HG03159 (cell line): ENCODE results near the gene PBX2.
"Not testable (repeated sequence)": the region's sequence is repeated elsewhere in the genome, so short reads cannot be mapped to it uniquely, and the experiment has no call there.

Source experiments
- ATAC-seq: cut with Tn5 transposase; IDR thresholded peaks from one replicate; pipeline ENCODE4 v1.9.1; 2021; ENCODE audit warnings: mild to moderate bottlenecking, moderate library complexity; ENCODE audit not compliant: unreplicated experiment

PBX2 gene, protein sequence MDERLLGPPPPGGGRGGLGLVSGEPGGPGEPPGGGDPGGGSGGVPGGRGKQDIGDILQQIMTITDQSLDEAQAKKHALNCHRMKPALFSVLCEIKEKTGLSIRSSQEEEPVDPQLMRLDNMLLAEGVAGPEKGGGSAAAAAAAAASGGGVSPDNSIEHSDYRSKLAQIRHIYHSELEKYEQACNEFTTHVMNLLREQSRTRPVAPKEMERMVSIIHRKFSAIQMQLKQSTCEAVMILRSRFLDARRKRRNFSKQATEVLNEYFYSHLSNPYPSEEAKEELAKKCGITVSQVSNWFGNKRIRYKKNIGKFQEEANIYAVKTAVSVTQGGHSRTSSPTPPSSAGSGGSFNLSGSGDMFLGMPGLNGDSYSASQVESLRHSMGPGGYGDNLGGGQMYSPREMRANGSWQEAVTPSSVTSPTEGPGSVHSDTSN

DNA sequence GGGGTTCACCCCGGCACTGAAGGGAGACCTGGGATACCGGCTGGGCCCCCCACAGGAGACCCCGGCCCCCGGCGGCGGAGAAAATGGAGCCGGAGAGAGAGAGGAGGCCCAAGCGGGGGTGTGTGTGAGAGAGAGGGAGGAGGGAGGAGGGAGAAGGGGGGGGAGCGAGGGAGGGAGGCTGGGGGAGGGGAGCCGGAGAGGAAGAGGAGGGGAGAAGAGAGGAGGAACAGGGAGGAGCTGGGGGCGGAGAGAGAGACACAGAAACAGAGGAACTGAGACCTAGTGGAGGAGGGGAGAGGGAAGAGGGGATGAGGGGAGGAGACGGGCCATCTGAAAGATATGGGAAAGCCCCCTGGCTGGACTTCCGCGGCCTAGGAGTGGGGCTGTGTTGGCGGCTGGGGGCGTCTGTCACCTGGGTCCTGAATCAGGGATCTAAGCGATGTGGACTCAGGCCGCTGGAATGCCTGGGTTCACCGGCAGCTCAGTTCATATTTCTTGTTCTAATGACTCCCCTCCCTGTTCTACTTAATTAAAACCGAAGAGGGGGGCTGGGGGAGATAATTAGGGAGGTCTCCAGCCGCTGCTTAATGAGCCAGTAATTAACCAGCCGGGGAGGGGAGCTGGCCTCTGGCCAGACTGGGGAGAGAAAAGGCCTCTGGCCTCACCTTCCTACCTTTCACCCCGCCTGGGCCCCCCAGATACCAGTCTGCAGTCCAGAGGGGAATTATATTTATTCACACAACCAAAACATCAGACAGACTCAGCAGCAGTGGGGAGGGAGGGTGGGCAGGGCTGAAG is at the start of gene PBX2:
Gene PBX2 (minus strand): TSS at position 149 of the 798 bp plus-strand sequence. CDS start 287 bp downstream, outside the sequence.
- ATAC-seq: no peak

DNA sequence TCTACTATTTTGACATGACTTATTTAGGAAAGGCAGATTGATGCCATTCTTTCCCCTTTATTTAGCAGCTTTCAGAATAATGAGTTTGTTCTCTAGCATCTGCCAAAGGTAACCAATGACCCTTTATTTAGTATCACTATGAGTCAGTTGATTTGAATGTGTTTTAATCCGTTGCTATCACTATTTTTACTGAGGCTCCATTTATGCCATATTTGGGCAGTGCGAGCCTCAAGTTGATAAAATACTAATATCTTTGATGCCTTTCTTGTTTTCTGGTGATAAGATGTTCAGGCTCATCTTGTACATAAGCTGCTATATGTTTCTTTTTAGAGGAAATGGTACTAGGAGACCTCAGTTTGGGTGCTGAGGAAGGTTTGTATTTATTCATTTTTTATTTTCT is 49.5 kb upstream of the PBX2 start:
- no peak for ATAC-seq

DNA sequence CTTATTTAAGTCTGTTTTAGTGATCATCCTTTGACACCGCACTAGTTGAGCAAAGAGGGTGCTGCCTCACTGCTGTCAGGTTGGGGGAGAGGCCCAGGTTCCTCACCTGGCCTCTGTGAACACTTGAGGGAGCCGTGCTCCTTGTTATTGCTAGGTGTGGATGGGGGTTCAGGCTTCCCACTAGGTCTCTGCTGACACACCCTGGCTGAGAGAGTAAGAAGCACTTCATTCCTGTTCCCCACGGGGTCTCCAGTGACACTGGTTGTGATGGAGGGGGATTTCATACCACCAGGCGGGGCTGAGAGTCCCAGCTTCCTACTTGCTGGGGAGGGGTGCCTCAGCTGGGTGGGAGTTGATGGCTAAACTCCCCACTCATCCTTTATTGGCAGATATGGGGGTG is 44.9 kb upstream of the PBX2 start:
- no peak for ATAC-seq

DNA sequence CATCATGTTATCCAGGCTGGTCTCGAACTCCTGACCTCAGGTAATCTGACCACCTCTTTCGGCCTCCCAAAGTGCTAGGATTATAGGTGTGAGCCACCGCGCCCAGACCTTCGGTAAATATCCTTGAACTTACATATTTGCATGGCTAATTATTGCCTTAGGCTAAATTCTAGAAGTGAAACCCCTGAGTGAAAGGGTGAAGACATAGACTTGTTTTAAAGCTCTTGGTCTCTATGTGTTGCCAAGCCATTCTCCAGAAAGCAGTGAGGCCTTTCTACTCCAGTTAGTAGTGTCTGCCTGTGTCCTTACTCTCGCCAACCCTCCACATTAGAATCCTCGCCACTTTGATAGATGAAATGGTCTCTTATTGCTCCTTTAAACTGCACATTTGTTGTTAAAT is 36.4 kb upstream of the PBX2 start:
- no peak for ATAC-seq

DNA sequence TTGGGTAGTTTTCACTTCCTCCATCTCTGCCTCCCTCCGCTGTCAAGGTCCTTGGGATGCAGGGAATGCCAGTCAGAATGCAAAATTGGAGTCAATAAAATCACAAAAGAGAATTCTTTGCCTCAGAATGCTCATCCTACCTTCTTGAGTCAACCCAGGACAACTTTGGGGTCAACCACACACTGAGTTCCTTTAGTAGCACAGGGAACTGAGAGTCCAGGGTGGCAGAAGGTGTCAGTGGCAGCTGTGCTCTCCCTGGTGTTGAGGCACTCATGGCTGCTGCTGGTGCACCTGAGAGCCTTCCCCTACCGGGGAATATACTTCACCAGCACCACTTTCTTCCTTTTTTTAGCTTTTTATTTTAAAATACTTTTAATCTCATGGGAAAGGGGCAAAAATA is 34.7 kb upstream of the PBX2 start:
- ATAC-seq: no peak

DNA sequence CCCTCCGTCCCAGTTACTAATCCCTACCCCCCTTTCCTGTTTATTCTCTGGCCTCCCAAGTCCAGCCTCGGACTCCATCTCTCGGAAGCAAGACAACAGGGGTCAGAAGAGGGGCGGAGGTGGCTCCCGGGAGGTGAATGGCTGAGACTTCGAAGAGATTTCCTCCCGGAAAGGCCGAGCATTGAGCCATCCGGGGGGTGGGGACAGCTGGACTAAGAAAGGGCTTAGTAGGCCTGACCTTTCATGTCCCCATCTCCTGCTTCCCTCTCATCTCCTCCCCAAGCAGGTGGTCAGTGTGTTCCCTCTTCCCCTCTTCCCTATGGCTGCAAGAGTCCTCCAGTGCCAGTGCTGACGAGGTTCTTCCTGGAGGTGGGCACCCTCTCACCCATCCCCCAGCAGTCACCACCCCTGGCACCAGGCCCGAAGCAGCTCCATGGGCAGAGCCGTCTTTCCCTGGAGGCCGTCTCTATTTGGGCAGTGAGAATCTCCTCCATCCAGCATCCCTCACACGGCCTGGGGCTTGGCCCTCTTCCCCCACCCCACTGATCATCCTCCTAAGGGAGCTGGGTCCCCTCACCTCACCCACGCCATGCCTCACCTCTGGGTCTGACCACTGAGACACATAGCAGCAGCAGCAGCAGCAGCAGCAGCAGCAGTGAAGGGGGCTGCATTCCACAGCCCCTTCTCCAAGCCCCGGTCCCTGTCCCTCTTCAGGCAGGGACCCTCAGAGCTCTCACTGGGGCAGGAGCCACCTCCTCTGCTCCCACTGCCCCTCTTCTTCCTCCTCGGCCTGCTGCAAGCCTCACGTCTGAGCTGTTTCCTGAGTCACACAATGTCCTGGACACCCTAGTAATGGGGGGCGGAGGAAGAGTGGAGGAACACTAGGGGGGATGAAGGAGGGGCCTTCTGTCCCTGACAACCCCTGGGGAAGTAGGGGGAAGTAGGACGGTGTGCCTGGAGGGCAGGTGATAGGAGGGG is 33.5 kb upstream of the PBX2 start, which contains the start of gene NOTCH4:
Gene NOTCH4 (minus strand): TSS at position 810 of the 978 bp plus-strand sequence. CDS start 139 bp downstream, at position 671.
- ATAC-seq: no peak

DNA sequence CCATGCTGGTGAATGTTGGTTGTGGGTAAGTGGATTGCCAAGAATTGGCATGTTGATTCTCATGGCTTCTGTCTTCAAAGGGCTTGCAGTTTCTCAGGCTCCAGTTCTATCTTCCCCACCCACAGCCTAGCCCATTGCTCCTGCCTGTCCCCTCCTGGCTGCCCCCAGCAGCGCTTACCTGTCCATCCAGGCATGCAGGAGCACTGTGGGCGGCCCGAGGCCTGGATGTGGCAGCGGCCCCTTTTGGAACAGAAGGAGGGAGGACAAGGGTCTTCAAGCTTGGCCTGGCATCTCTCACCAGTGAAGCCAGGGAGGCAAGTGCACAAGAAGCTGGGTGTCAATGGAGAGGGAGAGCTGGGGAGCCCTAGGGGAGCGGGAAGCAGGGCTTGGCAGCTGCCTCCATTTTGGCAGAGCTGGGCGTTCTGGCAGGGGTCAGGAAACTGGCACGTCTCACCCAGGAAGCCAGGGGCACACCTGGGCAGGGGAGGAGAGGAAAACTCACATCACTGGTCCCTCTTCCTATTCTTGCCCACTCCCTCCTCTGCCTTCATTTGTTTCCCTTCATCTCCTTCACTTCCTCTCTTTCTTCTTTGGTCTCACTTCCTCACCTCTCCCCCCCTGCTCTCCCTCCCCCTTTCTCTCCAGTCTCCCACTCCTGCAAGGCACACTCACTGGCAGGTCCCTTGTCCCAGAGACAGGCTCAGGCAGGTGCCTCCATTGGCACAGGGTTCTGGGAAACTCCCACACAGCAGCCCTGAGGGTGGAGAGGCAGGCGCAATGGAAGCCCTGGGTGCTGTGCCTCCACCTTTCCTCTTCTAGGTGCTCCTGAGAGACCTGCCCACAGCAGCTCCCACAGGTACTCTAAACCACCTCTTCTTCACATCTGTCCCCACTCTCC is 32.6 kb upstream of the PBX2 start:
- no peak for ATAC-seq

DNA sequence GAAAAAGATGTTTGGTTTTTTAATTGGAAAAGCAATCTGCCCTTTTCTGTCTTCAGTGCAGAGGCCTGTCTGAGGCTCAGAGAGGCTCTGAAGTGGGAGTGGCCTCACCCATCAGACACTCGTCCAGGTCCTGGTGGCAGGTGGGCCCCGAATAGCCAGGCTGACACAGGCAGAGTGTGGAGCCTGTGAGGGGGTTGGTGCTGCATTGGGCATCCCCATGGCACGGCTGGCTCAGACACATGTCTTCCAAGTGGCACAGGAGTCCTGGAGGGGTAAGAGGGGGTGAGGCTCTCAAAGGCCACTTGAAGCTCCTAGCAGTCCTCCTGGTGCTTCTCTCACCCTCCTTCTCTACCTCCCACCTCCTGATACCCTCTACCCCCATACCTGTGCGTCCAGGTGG is 30.0 kb upstream of the PBX2 start:
- no peak for ATAC-seq

DNA sequence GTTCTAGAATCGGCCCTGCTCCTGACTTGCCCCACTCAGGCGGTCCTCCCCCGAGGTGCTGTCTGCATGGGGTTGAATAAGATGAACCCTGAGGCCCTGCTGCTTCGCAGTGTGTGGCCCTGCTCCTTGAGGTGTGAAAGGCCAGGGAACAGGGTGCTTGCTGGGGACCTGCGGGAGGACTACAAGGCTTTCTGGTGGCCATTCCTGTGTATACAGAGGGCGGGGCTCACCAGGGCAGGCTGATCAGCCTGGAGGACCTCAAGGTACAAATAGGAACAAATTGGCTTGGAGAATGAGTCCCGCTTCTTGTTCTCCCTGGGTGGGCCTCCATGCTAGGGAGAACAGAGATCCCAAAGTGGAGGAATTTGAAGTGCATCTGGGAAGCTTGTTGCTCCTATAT is 28.2 kb upstream of the PBX2 start:
- ATAC-seq: no peak

DNA sequence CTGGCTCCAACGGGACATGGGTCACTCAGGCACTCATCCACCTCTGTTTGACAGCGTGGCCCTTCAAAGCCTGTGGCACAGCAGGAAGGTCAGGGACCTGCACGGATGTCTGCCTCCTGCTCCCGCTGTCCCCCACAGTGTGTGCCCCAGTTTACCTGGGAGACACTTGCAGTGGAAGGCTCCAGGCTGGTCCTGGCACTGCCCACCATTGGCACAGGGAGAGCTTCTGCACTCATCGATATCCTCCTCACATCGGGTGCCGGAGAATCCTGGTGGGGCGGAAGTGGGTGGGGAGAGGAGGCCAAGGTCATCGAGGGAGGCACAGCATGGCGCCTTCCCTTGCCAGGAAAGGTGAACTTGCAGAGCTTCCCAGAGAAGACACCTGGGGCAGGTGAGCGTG is 27.0 kb upstream of the PBX2 start:
- ATAC-seq: no peak

DNA sequence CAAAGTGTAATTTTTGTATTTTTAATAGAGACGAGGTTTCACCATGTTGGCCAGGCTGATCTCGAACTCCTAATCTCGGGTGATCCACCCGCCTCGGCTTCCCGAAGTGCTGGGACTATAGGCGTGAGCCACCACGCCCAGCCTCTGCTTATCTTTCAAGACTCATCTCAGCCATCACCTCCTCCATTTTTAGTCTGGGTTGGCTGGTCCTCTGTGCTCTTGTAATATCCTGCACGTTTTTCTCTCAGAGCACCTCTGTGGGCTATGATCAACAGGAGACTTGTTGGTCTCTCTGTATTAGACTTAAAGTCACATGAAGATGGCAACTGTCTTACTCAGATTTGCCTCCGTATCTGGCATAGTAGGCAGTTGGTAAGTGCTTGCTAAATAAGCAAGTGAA is 26.3 kb upstream of the PBX2 start:
- ATAC-seq: no peak

DNA sequence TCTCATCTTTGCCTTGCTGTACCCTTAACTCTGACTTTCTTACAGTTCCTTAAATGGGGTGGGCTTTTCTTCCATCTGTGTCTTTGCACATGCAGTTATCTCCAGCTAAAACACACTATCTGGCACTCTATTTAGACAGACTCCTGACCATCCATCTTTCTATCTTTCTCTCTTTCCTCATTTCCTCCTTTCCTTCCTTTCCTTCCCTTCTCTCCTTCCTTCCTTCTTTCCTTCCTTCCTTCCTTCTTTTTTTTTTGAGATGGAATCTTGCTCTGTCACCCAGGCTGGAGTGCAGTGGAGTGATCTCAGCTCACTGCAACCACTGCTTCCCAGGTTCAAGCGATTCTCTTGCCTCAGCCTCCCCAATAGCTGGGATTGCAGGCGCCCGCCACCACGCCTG is 25.6 kb upstream of the PBX2 start:
- ATAC-seq: no peak

DNA sequence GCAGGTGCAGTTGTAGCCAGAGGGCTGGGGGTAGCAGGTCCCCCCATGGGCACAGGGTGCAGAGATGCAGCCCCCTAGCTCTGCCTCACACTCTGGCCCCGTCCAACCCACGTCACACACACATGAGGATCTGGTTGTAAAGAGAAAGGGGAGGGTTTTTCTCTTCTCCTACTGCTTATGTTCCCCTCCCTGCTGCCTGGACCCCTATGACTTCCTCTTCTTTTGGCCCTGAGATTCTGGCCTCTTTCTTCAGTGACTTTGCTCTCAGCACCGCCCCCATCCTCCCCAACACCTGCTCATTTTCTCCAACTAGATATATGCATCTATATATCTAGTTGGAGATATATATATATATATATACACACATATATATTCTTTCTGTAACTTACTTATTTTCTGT is 24.1 kb upstream of the PBX2 start:
- ATAC-seq: no peak

DNA sequence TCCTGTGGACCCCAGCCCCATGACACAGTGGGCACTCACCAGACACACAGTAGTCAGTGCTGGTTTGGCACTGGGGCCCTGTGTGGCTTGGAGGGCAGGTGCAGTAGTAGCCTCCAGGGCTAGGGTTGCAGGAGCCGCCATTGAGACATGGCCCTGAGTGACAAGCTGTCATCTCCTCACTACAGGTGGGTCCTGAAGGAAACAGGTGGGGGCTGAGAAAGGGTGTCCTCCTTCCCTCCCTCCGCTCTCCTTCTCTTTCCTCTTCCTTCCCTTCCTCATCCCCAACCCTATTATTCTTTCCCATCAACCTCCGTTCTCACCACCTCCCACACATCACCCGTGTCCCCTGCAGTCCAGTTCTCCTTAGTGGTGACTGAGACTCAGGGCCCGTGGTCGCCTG is 23.6 kb upstream of the PBX2 start:
- no peak for ATAC-seq

DNA sequence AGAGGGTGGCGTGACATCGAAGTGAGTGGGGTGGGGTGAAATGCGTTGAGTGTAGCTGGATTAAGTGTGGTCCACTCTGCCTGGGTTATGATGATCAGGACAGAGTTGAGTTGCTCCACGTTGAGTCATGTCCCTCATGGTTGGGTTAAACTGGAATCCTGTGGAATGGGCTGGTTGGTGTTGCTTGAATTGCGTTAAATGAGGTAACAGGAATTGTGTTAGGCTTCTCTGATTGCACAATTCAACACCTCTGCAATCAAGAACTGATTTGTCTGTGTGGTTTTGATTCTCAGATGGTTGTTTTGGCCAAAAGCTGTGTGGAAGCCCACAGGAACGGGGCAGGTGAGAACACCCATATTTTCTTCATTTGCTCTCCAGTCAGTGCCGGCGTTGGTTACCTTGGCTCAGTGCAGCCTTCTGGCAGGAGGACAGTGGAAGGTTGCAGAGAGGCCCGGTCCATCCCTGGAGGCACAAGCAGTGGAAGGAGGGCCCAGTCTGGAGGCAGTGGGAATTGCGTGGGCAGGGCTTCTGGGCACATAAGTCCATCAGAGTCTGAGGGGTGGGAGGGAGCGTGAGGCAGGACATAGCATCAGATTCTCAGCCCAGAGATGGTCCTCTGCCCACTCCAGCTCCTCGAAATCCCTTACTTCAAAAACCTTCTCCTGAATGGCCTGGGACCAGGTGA is 22.2 kb upstream of the PBX2 start:
- ATAC-seq: no peak

DNA sequence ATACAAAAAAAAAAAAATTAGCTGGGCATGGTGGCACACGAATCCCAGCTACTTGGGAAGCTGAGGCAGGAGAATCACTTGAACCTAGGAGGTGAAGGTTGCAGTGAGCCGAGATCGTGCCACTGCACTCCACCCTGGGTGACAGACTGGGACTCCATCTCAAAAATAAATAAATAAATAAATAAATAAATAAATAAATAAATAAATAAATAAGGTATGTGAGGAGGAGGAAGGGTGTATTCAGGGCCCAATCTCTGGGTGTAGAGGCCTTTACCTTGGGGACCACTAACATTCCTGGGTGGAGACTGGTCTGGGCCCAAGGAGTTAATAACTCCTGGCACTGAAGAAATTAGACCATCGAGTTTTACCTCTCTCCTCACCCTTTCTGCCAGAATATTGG is 21.4 kb upstream of the PBX2 start:
- not testable (repeated sequence) for ATAC-seq

DNA sequence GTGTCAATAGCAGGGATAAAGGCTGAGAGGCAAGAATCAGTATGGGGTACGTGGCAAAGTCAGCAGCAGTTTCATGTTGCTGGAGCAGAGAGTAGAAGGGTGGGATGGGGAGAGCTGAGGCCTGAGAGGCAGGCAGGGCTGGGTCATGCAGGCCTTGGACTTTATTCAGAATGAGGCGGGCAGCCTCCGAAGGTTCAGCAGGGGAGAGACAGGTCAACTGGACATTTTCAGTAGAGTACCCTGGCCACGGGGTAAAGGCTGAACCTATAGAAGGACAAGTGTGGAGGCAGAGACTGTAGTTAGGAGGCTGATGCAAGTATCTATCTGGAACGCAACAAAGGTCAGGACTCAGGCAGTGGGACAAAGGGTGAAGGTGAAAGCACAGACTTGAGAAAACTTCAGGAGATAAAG is 20.2 kb upstream of the PBX2 start:
- no peak for ATAC-seq

DNA sequence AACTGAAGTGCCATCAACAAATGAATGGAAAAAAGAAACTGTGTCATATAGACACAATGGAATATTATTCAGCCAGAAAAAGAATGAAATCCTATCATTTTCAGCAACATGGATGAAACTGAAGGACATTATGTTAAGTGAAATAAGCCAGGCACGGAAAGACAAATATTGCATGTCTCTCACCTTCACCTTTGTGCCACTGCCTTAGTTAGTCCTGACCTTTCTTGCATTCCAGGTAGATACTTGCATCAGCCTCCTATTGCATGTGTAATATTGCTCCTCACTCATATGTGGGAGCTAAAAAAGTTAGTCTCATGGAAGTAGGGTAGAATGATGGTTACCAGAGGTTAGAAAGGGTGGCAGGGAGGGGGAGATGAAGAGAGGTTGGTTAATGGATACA is 19.0 kb upstream of the PBX2 start:
- ATAC-seq: no peak

DNA sequence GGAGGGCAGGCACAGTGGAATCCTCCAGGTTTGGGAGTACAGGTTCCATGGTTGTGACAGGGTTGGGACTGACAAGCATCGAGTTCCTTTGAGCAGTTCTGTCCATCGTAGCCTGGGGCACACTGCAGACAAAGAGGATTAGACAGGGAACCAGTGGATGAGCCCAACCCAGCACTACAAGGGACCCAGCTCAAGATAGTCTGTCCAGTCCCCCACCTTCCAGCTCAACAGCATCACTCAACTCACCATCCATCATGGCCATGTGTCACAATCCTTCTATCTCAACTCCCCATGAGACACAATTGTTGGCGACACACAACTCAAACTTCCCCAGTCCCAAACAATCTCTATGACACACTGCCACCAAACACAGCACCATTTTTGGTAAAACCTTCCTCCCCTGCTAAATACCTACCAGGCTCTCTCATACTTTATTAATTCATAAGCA is 14.3 kb upstream of the PBX2 start:
- ATAC-seq: no peak
